ENCODE measurements around the gene ITGBL1.

GRCh38 chr13:101486708-101487437 lies 34.4 kb downstream of the ITGBL1 start:
- TF ChIP-seq CTCF (IDR thresholded peaks at IDR 0.05) (no peak), POLR2A (IDR thresholded peaks at IDR 0.05) (no peak), EP300 (IDR thresholded peaks at IDR 0.05) (no peak)

Measured in ovary (tissue), 3 donors.